Measurements from ENCODE around the gene PLEKHA1.

The PLEKHA1 gene

DNA sequence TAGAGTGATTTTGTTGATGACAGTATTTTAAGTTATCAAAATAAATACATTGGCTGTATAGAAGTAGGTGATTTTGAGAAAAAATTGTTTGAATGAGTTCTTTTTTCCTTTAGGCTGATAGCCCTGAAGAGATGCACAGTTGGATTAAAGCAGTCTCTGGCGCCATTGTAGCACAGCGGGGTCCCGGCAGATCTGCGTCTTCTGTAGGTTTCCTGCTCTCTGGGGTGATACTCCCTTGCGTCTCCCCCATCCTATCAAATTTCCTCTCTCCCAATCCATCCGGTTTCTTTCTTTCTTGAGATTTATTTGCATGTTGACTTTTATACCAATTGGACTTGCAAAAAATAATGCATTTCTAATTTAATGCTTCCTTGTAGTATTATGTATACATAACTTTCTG, 52.3 kb downstream of the PLEKHA1 start:
- no peak for DNase-seq

DNA sequence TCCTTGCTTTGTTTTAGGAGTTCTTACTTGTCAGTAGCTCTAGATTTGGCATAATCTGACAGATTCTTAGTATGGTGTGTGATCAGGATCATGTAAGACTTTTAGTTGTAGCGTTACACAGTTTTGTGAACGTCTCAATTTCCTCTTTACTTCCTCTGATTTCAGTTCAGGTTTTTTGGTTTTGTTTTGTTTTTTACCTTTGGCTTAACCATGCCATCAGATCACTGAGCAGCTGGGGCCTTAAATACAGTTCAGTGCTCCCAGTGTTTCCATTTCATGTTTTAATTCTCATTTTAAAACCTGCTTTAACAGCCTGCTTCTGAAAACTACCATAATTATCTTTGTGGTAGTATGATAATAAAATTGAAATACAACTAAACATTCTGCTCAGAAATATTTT, 52.8 kb downstream of the PLEKHA1 start:
- DNase-seq = no peak

DNA sequence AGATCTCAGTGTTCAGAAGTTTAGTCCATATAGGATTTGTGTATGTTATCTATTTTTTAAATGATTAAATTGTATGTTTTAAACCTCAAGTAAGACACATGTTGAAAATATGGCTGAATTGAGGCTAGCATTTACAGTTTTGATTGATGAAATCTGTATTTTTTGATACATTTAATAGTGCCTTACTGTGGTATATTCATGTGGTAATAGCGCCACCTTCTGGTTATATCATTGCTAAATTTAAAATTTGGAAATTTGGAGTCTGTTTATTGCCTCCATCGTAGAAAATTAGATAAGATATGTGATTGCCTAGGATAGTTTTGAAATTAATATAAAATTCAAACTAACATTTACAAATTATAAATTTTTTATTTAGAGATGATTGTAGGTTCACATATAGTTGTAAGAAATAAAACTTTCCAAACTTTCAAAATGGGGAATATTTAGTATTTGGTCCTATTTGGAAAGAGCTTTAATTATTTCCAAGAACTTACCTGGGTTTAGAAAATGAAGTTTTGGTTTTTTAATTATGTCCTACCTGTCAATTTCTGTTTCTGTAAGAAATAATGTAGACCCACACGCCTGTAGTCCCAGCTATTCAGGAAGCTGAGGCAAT, 60.8 kb downstream of the PLEKHA1 start:
- peak; percentile 72 for DNase-seq

DNA sequence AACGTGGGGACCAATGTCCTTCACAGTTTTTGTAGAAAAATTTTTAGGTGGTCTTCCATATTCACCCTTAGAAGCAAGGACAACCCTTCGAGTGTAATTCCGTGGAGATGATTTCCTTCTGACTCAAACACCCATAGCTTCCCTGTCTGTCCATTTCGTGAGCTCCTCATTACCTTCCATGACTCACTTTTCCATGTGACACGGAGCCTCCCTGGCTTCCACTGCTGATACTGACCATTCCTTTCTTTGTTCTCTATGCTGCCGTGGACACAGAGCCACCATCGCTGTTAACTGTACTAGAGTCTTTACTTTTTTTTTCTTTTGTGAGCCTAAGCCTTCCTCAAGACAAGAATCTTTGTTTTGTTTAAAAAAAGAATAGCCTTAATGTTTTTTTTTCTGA, 67.5 kb downstream of the PLEKHA1 start:
- no peak for DNase-seq

- no peak for DNase-seq
These were observed 71.0 kb downstream of the PLEKHA1 start for GRCh38 chr10:122445469-122445868.

DNA sequence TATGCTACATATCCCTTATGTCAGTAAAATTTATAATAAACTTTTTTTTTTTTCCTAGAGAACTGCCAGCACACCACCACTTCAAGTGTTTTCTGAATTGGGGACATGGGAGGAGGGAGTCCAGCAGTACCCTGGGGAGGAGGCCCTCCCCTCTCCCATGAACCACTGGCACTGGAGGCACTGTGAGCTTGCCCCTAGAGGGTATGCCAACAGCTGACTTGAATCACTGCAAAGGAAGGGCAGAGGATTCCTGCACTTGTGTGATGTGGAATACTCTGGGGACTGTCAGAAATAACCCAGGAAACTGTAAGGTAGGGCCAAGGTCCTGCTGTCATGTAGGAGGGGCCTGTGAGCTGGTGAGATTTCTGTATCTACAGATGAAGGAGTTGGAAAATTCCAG, 71.4 kb downstream of the PLEKHA1 start:
- no peak for DNase-seq

DNA sequence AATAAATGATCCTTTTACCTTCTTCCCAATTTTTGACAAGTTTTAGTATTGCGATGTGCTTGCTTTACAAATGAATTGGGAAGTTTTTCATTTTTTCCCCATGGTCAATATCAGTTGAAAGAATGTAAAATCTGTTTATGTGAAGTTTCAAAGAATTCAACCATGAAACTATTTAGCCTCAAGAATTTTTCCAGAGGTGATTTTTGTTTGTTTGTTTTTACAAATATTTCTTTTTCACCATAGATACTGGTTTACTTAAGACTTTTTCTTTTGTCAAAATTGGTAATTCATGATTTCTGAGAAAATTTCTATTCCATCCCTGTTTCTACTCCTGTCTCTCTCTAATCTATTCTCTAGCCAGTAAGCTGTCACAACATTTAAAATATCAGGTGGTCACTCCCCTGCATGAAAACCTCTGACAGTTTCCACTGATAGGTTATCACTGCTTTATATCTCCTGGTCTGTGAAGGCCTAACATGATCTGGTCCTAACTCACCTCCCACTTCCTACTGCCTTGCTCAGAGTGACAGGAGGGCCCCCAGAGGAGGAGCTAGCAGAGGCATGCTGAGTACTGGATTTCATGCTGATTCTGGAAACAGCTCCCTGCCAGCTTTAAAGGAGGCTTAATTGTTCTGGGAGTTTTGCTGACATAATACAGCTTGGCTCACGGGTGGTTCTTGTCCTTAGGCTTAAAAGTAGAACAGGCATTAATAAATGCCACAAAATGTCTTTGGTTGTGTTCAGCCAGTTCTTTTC, 72.3 kb downstream of the PLEKHA1 start:
- DNase-seq = no peak

DNA sequence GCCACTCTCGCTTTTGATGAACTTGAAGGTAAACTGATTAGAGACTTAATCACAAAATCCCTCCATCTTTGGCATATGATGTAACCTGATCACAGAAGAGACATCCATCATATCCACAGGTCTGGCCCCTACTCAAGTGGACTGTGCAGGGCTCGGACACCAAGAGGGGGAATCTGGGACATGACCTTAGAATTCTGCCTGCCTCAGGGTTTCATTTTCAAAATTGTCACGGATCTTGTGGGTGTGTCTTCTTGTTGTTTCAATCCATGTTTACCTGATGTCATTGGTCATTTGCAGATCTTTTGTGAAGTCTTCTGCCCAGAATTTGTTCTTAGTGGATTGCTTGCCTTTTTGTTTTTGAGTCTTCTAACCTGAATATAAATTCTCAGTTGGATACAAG, 74.1 kb downstream of the PLEKHA1 start:
- DNase-seq = no peak

DNA sequence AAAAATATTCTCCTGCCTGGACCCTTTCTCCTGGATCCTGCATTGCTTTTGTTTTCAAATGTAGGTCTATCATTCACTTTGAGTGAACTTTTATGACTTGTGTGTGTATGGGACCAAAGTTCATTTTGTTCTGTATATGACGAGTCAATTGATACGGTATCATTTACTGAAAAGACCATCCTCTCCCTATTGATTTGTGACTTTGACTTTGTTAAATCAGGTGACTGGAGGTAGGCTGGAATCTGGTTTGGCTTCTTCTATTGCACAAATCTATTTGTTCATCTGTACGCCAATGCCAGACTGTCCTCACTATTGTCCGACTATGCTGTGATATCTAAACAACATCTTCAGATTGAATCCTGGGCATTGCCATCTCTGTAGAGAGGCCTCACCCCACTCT, 74.6 kb downstream of the PLEKHA1 start:
- no peak for DNase-seq

GRCh38 chr10:122450353-122450990, 76.0 kb downstream of the PLEKHA1 start:
- DNase-seq = no peak

DNA sequence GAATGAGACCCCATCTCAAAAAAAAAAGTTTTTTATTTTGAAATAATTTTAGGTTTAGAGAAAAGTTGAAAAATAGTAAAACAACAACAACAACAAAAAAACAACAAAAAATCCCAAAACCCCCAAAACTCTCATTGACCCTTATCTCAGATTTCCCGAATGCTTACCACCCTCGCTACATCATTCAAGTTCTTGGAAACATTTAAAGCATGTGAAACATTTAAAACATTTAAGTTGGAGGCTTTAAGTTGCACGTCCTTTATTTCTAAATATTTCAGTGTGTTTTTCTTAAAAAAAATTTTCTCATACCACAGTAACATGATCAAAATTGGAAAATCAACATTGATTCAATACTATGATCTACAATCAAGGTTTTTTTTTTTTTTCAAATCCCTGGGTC, 79.6 kb downstream of the PLEKHA1 start:
- DNase-seq = no peak

DNA sequence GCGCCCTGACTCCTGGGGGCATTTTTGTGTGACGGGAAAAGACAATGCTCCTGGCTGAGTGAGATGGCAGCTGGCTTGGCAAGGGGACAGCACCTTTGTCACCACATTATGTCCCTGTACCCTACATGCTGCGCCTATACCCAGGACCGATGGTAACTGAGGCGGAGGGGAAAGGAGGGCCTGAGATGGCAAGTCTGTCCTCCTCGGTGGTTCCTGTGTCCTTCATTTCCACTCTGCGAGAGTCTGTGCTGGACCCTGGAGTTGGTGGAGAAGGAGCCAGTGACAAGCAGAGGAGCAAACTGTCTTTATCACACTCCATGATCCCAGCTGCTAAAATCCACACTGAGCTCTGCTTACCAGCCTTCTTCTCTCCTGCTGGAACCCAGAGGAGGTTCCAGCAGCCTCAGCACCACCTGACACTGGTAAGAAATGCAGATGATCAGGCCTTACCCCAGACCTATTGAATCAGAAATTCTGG, 80.1 kb downstream of the PLEKHA1 start, which contains the start of gene ARMS2:
TSS of gene ARMS2 (plus strand) at position 51 of the 478 bp plus-strand sequence. CDS start at position 126, 75 bp downstream.
- no peak for DNase-seq

- no peak for DNase-seq
These were observed 81.0 kb downstream of the PLEKHA1 start for GRCh38 chr10:122455376-122456079.

DNA sequence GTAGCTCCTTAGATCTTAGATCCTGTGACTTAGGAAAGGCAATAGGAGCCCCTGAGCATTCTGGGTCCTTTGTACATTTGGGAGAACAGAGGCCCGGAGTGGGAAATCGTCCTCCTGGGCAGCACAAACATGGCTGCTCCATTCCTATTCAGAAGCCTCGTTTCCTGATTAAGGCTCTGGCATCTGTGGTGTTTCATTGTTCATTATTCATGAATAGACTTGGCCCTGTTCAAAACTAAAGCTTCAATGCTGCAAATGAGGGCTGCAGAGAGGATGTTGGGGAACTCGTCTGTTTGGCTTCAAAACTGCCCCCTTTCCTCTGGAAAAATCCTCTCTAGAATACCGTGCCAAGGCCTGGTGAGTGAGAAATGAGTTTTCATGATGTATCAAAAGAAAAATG, 83.4 kb downstream of the PLEKHA1 start:
- DNase-seq = no peak

- no peak for DNase-seq
These were observed 84.2 kb downstream of the PLEKHA1 start for GRCh38 chr10:122458693-122459092.

DNA sequence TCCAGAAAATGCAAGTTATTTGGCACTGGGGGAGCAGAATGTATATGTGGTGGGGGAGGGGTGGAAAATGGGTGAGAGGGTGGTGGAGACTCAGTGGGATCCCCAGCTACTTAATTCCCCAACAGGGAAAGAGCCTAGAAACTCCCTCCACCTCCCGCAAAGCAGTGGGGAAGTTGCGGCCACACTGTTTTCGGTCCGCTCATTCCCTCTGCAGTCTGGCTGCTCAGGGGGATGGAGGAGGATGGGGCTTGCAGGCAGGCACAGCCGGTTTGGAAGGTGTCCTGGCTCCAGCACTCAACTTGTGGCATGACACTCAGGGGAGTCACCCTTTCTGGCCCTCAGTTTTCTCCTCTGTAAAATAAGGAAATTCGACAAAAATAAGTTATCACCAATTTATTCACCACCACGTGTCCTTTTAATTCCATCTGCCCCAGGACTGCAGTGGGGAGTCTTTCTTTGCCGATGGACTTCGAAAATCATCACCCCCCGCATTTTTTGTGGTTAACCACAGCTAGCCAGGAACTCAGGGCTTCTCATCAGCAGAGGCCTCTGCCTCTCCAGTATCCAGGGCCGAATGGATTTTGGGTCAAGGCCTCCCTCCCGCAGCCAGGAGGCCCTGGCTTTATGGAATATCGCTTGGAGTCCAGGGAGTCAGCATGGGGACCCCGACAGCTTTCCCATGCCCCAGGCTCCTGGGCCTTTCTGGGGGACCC, 85.2 kb downstream of the PLEKHA1 start:
- DNase-seq = no peak

GRCh38 chr10:122460891-122461293, 86.4 kb downstream of the PLEKHA1 start:
- DNase-seq = no peak

DNA sequence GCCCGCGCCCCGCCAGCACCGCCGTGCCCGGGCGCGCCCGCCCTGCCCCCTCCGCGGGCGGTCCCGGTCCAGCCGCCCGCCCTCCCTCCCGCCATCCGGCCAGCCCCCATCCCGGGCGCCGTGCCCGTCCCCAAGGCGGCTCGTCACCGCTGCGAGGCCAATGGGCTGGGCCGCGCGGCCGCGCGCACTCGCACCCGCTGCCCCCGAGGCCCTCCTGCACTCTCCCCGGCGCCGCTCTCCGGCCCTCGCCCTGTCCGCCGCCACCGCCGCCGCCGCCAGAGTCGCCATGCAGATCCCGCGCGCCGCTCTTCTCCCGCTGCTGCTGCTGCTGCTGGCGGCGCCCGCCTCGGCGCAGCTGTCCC, 86.8 kb downstream of the PLEKHA1 start, which contains the start of gene HTRA1:
TSS of gene HTRA1 (plus strand) at position 187 of the 362 bp plus-strand sequence. CDS start at position 287, 100 bp downstream.
- DNase-seq = no peak

- no peak for DNase-seq
These were observed 87.4 kb downstream of the PLEKHA1 start for GRCh38 chr10:122461729-122462532.

DNA sequence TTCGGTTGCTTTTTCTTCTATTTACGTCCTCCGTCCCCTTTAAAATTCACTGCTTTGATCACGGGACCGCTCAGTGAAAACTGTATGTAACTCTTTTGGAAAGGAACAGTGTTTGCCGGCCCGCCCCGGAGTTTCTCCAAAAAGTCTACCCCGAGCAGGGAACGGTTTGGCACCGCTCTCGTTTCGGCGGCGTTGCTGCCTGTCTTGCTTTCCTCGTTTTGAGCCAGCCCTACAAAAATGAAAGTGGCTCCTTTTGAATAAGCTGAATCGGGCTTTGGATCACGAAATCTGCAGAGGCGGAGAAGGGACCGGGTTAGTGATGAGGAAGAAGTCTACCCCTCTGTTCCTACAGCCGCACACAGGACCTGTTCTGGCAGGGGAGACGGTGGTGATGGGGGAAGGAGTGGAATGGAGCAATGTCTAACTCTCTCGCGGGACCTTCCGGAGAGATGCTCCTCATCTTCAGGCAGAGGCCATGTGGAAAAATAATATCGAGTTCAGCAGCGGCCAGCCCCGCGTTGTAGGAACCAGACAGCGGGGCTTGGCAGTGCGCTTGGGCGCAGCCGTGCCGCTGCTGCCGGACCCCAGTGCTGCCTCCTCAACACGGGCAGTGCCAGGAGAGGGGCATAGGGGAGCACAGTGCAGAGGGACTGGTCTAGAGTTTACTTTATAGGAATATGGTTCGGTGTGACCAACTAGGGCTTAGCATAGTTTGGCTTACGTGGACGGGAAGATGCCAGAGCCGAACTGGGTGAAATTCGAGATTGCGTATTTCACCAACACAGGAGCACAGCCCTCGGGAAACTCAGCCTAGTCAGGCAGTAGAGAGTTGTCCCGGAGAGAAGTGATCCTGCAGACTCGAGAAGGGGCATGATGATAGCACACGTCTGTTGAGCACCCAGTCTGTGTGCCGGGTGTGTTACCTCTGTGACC, 88.3 kb downstream of the PLEKHA1 start:
- DNase-seq = no peak

All from CD4-positive, alpha-beta T cell treated with Interleukin-21 for 1 hour (primary cell).